Endodermal cell (in vitro differentiated cells): ENCODE data around the gene TMC7. TPM values are rescaled to one million over a fixed set of nuclear protein-coding genes. Genes with fewer than 3 reads are reported as not detected.

Experiments used
- DNase-seq: peaks from one replicate; pipeline ENCODE4 v3.0.0-alpha.2; 2017
- H3K27ac ChIP-seq: 2 replicates; pipeline ENCODE4 v1.5.1; 2013; ENCODE audit warnings: mild to moderate bottlenecking, low read depth, low read length, moderate library complexity
- H3K27me3 ChIP-seq: 2 replicates; pipeline ENCODE4 v1.6.1; 2013; ENCODE audit warnings: mild to moderate bottlenecking, low read length, moderate library complexity; ENCODE audit not compliant: insufficient read depth, control insufficient read depth, poor library complexity, severe bottlenecking
- H3K36me3 ChIP-seq: 2 replicates; pipeline ENCODE4 v1.7.0; 2013; ENCODE audit warnings: mild to moderate bottlenecking, low read length, moderate library complexity; ENCODE audit not compliant: control insufficient read depth, insufficient read depth
- H3K4me1 ChIP-seq: one replicate; pipeline ENCODE4 v1.7.0; 2013; ENCODE audit warnings: low read length; ENCODE audit not compliant: control insufficient read depth, insufficient read depth
- H3K4me3 ChIP-seq: 2 replicates; pipeline ENCODE4 v1.5.1; 2013; ENCODE audit warnings: mild to moderate bottlenecking, low read length, moderate library complexity
- H3K9ac ChIP-seq: 2 replicates; pipeline ENCODE4 v1.6.1; 2013; ENCODE audit warnings: mild to moderate bottlenecking, low read length, moderate library complexity; ENCODE audit not compliant: poor library complexity, severe bottlenecking; ENCODE audit errors: extremely low read depth
- H3K9me3 ChIP-seq: 2 replicates; pipeline ENCODE4 v1.6.1; 2013; ENCODE audit warnings: mild to moderate bottlenecking, low read length, moderate library complexity; ENCODE audit not compliant: control insufficient read depth
- H3K27ac Mint-ChIP-seq: 2 replicates; pipeline ENCODE4 v1.8.0; 2020; ENCODE audit warnings: mixed read lengths
- H3K27me3 Mint-ChIP-seq: 2 replicates; pipeline ENCODE4 v1.8.0; 2021; ENCODE audit warnings: mild to moderate bottlenecking, mixed read lengths; ENCODE audit not compliant: insufficient read depth
- H3K36me3 Mint-ChIP-seq: 2 replicates; pipeline ENCODE4 v1.8.0; 2020; ENCODE audit warnings: low read depth, mixed read lengths
- H3K4me1 Mint-ChIP-seq: 2 replicates; pipeline ENCODE4 v1.8.0; 2020; ENCODE audit warnings: mixed read lengths
- H3K4me3 Mint-ChIP-seq: 2 replicates; pipeline ENCODE4 v1.8.0; 2020; ENCODE audit warnings: mild to moderate bottlenecking, moderate library complexity, mixed read lengths
- H3K9me3 Mint-ChIP-seq: 2 replicates; pipeline ENCODE4 v1.8.0; 2020; ENCODE audit warnings: mild to moderate bottlenecking, mixed read lengths
- WGBS, 2 experiments: methylation state at CpG; one replicate each; pipeline versions ENCODE4 v1.1.5 to v1.1.7; 2013; ENCODE audit warnings: missing lambda C conversion rate in 2 of 2, mixed read lengths in 1 of 2; ENCODE audit not compliant: insufficient coverage in 1 of 2, insufficient read length in 1 of 2; 5-methylcytosine and 5-hydroxymethylcytosine counted together
- total RNA-seq, 2 donors: library from RNA; stranded (reverse); fragmentation: NEBNext Ultra II Directional in 1 of 2; extraction: Animal tissue kit (Norgen Biotek cat#: 25700) in 1 of 2; gene quantifications; 2 replicates in 1 of 2; 3 replicates in 1 of 2; pipeline ENCODE4 v1.2.1, GENCODE V29; 2021
- TF ChIP-seq, protein P1 (sequence below): fragments of 200-600 bp; sonication (generic); conservative IDR thresholded peaks from 2 replicates; pipeline ENCODE4 v1.5.0; 2021; ENCODE audit warnings: antibody characterized with exemption, mild to moderate bottlenecking

The TMC7 gene
- total RNA-seq, 2 donors from 2014 or later: 14.9 to 16.6 TPM

DNA sequence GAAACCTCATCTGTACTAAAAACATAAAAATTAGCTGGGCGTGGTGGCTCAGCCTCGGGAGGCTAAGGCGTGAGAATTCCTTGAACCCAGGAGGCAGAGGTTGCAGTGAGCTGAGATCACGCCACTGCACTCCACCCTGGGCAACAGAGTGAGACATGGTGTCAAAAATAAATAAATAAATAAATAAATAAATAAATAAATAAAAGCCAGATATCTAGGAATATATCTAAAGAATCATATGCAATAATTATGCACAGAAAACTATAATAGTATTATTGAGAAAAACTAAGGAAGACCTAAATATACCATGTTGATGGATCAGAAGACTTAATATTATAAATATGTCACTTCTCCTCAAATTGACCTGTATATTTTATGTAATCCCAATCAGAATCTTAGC lies 37.0 kb downstream of the TMC7 start:
- no peaks in the 10 kb centered on the region for H3K4me1 ChIP-seq
- peaks cover 8% of the 10 kb centered on the region for H3K9me3 Mint-ChIP-seq
- no peak overlapping the region for H3K27ac Mint-ChIP-seq
- H3K4me3 ChIP-seq: no peak overlapping the region
- H3K27me3 ChIP-seq: no peaks in the 10 kb centered on the region
- H3K4me1 Mint-ChIP-seq: no peaks in the 10 kb centered on the region
- H3K27me3 Mint-ChIP-seq: no peaks in the 10 kb centered on the region
- H3K36me3 Mint-ChIP-seq: peaks cover 51% of the 10 kb centered on the region
- H3K9ac ChIP-seq: no peak overlapping the region
- peaks cover 74% of the 10 kb centered on the region for H3K36me3 ChIP-seq
- no peak overlapping the region for H3K27ac ChIP-seq
- 98% methylated on average over 3 of the region's 4 CpGs; no CpG with 5 or more reads in 1 of the 2 experiments for WGBS, 2 experiments
- TF ChIP-seq, protein P1, sequence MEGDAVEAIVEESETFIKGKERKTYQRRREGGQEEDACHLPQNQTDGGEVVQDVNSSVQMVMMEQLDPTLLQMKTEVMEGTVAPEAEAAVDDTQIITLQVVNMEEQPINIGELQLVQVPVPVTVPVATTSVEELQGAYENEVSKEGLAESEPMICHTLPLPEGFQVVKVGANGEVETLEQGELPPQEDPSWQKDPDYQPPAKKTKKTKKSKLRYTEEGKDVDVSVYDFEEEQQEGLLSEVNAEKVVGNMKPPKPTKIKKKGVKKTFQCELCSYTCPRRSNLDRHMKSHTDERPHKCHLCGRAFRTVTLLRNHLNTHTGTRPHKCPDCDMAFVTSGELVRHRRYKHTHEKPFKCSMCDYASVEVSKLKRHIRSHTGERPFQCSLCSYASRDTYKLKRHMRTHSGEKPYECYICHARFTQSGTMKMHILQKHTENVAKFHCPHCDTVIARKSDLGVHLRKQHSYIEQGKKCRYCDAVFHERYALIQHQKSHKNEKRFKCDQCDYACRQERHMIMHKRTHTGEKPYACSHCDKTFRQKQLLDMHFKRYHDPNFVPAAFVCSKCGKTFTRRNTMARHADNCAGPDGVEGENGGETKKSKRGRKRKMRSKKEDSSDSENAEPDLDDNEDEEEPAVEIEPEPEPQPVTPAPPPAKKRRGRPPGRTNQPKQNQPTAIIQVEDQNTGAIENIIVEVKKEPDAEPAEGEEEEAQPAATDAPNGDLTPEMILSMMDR: no peak
- H3K4me3 Mint-ChIP-seq: no peak overlapping the region
- peaks cover 19% of the 10 kb centered on the region for H3K9me3 ChIP-seq
- DNase-seq: no peak

GRCh38 chr16:19021747-19022146 lies 38.0 kb downstream of the TMC7 start:
- peaks cover 73% of the 10 kb centered on the region for H3K36me3 ChIP-seq
- peaks cover 48% of the 10 kb centered on the region for H3K36me3 Mint-ChIP-seq
- H3K4me3 Mint-ChIP-seq: no peak overlapping the region
- H3K4me1 ChIP-seq: no peaks in the 10 kb centered on the region
- no peak overlapping the region for H3K4me3 ChIP-seq
- no peaks in the 10 kb centered on the region for H3K4me1 Mint-ChIP-seq
- TF ChIP-seq, protein P1: no peak
- H3K9me3 Mint-ChIP-seq: peaks cover 8% of the 10 kb centered on the region
- no peak overlapping the region for H3K9ac ChIP-seq
- no peak overlapping the region for H3K27ac Mint-ChIP-seq
- DNase-seq: no peak
- no peaks in the 10 kb centered on the region for H3K27me3 ChIP-seq
- H3K27me3 Mint-ChIP-seq: no peaks in the 10 kb centered on the region
- H3K9me3 ChIP-seq: peaks cover 19% of the 10 kb centered on the region
- H3K27ac ChIP-seq: no peak overlapping the region
- 91 to 95% methylated on average over 4 of the region's 4 CpGs for WGBS, 2 experiments

GRCh38 chr16:19027416-19027815 lies 43.7 kb downstream of the TMC7 start:
- peaks cover 7% of the 10 kb centered on the region for H3K9me3 ChIP-seq
- H3K9me3 Mint-ChIP-seq: peaks cover 4% of the 10 kb centered on the region
- H3K36me3 ChIP-seq: peaks cover 67% of the 10 kb centered on the region
- H3K4me1 ChIP-seq: no peaks in the 10 kb centered on the region
- H3K4me1 Mint-ChIP-seq: no peaks in the 10 kb centered on the region
- H3K27ac Mint-ChIP-seq: no peak overlapping the region
- H3K27me3 Mint-ChIP-seq: no peaks in the 10 kb centered on the region
- WGBS, 2 experiments: 91% methylated on average over 3 of the region's 3 CpGs; no CpG with 5 or more reads in 1 of the 2 experiments
- TF ChIP-seq, protein P1: no peak
- no peak overlapping the region for H3K9ac ChIP-seq
- no peak overlapping the region for H3K4me3 Mint-ChIP-seq
- no peak for DNase-seq
- peaks cover 54% of the 10 kb centered on the region for H3K36me3 Mint-ChIP-seq
- no peak overlapping the region for H3K27ac ChIP-seq
- no peak overlapping the region for H3K4me3 ChIP-seq
- no peaks in the 10 kb centered on the region for H3K27me3 ChIP-seq
